PC-3 (cell line): ENCODE data around the gene EDNRB. TPM values are rescaled to one million over a fixed set of nuclear protein-coding genes. Genes with fewer than 3 reads are reported as not detected.
A peak's percentile ranks its signal among the peaks of the same experiment; 100 is the strongest.

Source experiments
- ATAC-seq: fragments of 200-7000 bp; cut with Tn5 transposase; 2 replicates; pipeline ENCODE4 v1.9.1; 2020; ENCODE audit warnings: mild to moderate bottlenecking, moderate library complexity
- BruUV-seq: library from RNA; stranded (reverse); fragments of 400-500 nt; replicated peaks from 2 replicates; lab custom pipeline; 2021; lab: Mats Ljungman, UMichigan
- CTCF ChIA-PET: fragments of 300-600 bp; sonication (Branson Sonifier 250); formaldehyde crosslinking; loops from one replicate; lab custom pipeline; 2022; ENCODE audit warnings: antibody characterized with exemption; lab: Charles Lee
- POLR2A ChIA-PET: fragments of 300-600 bp; sonication (Branson Sonifier 250); formaldehyde crosslinking; loops from one replicate; lab custom pipeline; 2022; ENCODE audit warnings: antibody characterized with exemption; ENCODE audit not compliant: unreplicated experiment; lab: Charles Lee
- DNase-seq: peaks from one replicate; pipeline ENCODE4 v3.0.0-alpha.2; 2015
- H2AFZ ChIP-seq: fragments of 300-600 bp; sonication (generic); 2 replicates; pipeline ENCODE4 v1.6.0; 2016; ENCODE audit warnings: antibody characterized with exemption, low read length
- H3F3A ChIP-seq: fragments of 300-600 bp; sonication (generic); one replicate; pipeline ENCODE4 v1.6.0; 2017; ENCODE audit warnings: antibody characterized with exemption, low read length, control low read depth, mild to moderate bottlenecking; ENCODE audit not compliant: unreplicated experiment
- H3K27ac ChIP-seq: fragments of 300-600 bp; sonication (generic); 2 replicates; pipeline ENCODE4 v1.5.1; 2016; ENCODE audit warnings: mild to moderate bottlenecking, low read length
- H3K27me3 ChIP-seq: fragments of 300-600 bp; sonication (generic); 2 replicates; pipeline ENCODE4 v1.6.1; 2016; ENCODE audit warnings: low read length, mixed read lengths
- H3K36me3 ChIP-seq: fragments of 300-600 bp; sonication (generic); 2 replicates; pipeline ENCODE4 v1.6.1; 2016; ENCODE audit warnings: low read depth, mixed run types, low read length, mixed read lengths
- H3K4me1 ChIP-seq: fragments of 300-600 bp; sonication (generic); 2 replicates; pipeline ENCODE4 v1.5.1; 2016; ENCODE audit warnings: low read length; ENCODE audit not compliant: insufficient read depth
- H3K4me2 ChIP-seq: fragments of 300-600 bp; sonication (generic); 2 replicates; pipeline ENCODE4 v1.6.0; 2016; ENCODE audit warnings: low read length
- H3K4me3 ChIP-seq: fragments of 300-600 bp; sonication (generic); 2 replicates; pipeline ENCODE4 v1.5.1; 2016; ENCODE audit warnings: mild to moderate bottlenecking, low read length, mixed read lengths
- H3K79me2 ChIP-seq: fragments of 300-600 bp; sonication (generic); 2 replicates; pipeline ENCODE4 v1.6.1; 2017; ENCODE audit warnings: low read length, mixed read lengths
- H3K9ac ChIP-seq: fragments of 300-600 bp; sonication (generic); 2 replicates; pipeline ENCODE4 v1.6.0; 2016; ENCODE audit warnings: mild to moderate bottlenecking, low read length
- H3K9me2 ChIP-seq: fragments of 300-600 bp; sonication (generic); replicated peaks from 2 replicates; pipeline ENCODE4 v1.6.1; 2016; ENCODE audit warnings: mixed run types, low read length, mixed read lengths
- H3K9me3 ChIP-seq: fragments of 300-600 bp; sonication (generic); 2 replicates; pipeline ENCODE4 v1.6.1; 2016; ENCODE audit warnings: low read length, mixed read lengths
- H4K20me1 ChIP-seq: fragments of 300-600 bp; sonication (generic); 2 replicates; pipeline ENCODE4 v1.6.1; 2016; ENCODE audit warnings: low read length, mixed read lengths
- CTCF ChIP-seq: fragments of 300-600 bp; sonication (generic); conservative IDR thresholded peaks from 2 replicates; pipeline ENCODE4 v1.5.1; 2017; ENCODE audit warnings: antibody characterized with exemption, low read depth, mild to moderate bottlenecking, low read length
- EZH2 ChIP-seq: fragments of 300-600 bp; sonication (generic); IDR thresholded peaks from one replicate; pipeline ENCODE4 v1.6.1; 2017; ENCODE audit warnings: antibody characterized with exemption, mild to moderate bottlenecking, low read length; ENCODE audit not compliant: unreplicated experiment
- EZH2phosphoT487 ChIP-seq: fragments of 300-600 bp; sonication (generic); IDR thresholded peaks from 2 replicates; pipeline ENCODE4 v1.6.1; 2018; ENCODE audit warnings: mild to moderate bottlenecking, antibody characterized with exemption, low read length, borderline replicate concordance
- intact Hi-C: fragments of 100-400 bp; cut with micrococcal nuclease; formaldehyde crosslinking; loops from 2 replicates; pipeline ENCODE4 v1.9.0; 2023
- total RNA-seq: library from RNA; depleted of rRNA; stranded (reverse); fragments of >200 nt; gene quantifications from 2 replicates; pipeline ENCODE4 v1.2.3, GENCODE V29; 2014

The EDNRB gene
- total RNA-seq, 1 experiment from 2014 or later = not detected

- Histone ChIP-seq H3K27ac (peak overlapping the region; percentile 41), H3K9me3 (no peaks in the 10 kb centered on the region), H3K4me2 (no peak overlapping the region), H3K27me3 (no peaks in the 10 kb centered on the region), H2AFZ (no peak overlapping the region), H3F3A (no peaks in the 10 kb centered on the region), H3K4me1 (peaks cover 16% of the 10 kb centered on the region), H3K79me2 (no peaks in the 10 kb centered on the region), H3K9me2 (no peaks in the 10 kb centered on the region), H3K9ac (no peak overlapping the region), H3K36me3 (no peaks in the 10 kb centered on the region), H4K20me1 (no peaks in the 10 kb centered on the region), H3K4me3 (no peak overlapping the region)
- peak; percentile 66 for ATAC-seq
- POLR2A ChIA-PET = no interaction called here
- no peak for TF ChIP-seq EZH2
- DNase-seq = peak; percentile 28
- BruUV-seq = no TSS peak
- intact Hi-C loops = loop anchor here (10.0 kb wide), 1 partner anchor 93 kb away; no protein-coding TSS in a partner anchor
- CTCF ChIA-PET = no interaction called here
These were observed 40.4 kb downstream of the EDNRB start for GRCh38 chr13:77878190-77878589.

GRCh38 chr13:77876176-77876575, 42.5 kb downstream of the EDNRB start:
- Histone ChIP-seq H3F3A (no peaks in the 10 kb centered on the region), H4K20me1 (no peaks in the 10 kb centered on the region), H3K27me3 (no peaks in the 10 kb centered on the region), H3K27ac (no peak overlapping the region), H3K9me3 (no peaks in the 10 kb centered on the region), H3K79me2 (no peaks in the 10 kb centered on the region), H3K4me1 (peaks cover 16% of the 10 kb centered on the region), H3K4me2 (no peak overlapping the region), H2AFZ (no peak overlapping the region), H3K36me3 (no peaks in the 10 kb centered on the region), H3K4me3 (no peak overlapping the region), H3K9ac (no peak overlapping the region), H3K9me2 (no peaks in the 10 kb centered on the region)
- CTCF ChIA-PET = no interaction called here
- POLR2A ChIA-PET = no interaction called here
- no peak for ATAC-seq
- no peak for DNase-seq
- BruUV-seq = no TSS peak
- TF ChIP-seq EZH2 = no peak
- no peak for TF ChIP-seq EZH2phosphoT487
- TF ChIP-seq CTCF = no peak
- intact Hi-C loops = loop anchor here (10.0 kb wide), 1 partner anchor 91 kb away; no protein-coding TSS in a partner anchor

- no TSS peak for BruUV-seq
- no peak overlapping the region for H3K4me3 ChIP-seq
- H3K4me1 ChIP-seq = peaks cover 16% of the 10 kb centered on the region
- no peaks in the 10 kb centered on the region for H3K27me3 ChIP-seq
- H3F3A ChIP-seq = no peaks in the 10 kb centered on the region
- POLR2A ChIA-PET = no interaction called here
- peak; percentile 59 for DNase-seq
- H2AFZ ChIP-seq = no peak overlapping the region
- intact Hi-C loops = loop anchor here (5.0 to 10.0 kb wide), 2 partner anchors 57 to 90 kb away; no protein-coding TSS in a partner anchor
- no peaks in the 10 kb centered on the region for H3K36me3 ChIP-seq
- peak; percentile 69 for ATAC-seq
- no peaks in the 10 kb centered on the region for H3K79me2 ChIP-seq
- H3K4me2 ChIP-seq = peak overlapping the region; percentile 65
- H3K9ac ChIP-seq = peak overlapping the region; percentile 45; the same call in 1 of the 2 replicates
- H3K27ac ChIP-seq = peak overlapping the region; percentile 73
- H3K9me2 ChIP-seq = no peaks in the 10 kb centered on the region
- TF ChIP-seq EZH2phosphoT487 (no peak), EZH2 (no peak), CTCF (no peak)
- CTCF ChIA-PET = interaction anchor here (0.7 kb wide), 1 partner anchor 247 kb away, joined by 3 read pairs; no protein-coding TSS in a partner anchor
- no peaks in the 10 kb centered on the region for H4K20me1 ChIP-seq
- H3K9me3 ChIP-seq = no peaks in the 10 kb centered on the region
These were observed 44.2 kb downstream of the EDNRB start for GRCh38 chr13:77874406-77874805.
